ENCODE data around the gene ZSWIM4.

DNA sequence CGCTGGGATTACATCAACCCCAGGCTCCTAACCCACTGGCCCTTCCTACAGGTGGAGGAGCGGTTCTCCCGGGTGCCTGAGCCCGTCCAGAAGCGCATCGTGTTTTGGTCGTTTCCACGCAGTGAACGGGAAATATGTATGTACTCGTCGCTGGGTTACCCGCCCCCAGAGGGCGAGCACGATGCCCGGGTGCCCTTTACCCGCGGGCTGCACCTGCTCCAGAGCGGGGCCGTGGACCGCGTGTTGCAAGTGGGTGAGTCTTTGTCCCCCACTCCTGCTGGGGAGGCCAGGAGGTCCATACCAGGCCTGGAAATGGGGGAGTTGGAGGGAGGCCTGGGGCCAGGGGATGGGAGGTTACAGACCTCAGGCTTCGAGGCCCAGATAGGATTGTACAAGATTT, 4.4 kb downstream of the ZSWIM4 start:
- no peak for TF ChIP-seq POLR2A (IDR thresholded peaks at IDR 0.05)
- TF ChIP-seq, protein P1, sequence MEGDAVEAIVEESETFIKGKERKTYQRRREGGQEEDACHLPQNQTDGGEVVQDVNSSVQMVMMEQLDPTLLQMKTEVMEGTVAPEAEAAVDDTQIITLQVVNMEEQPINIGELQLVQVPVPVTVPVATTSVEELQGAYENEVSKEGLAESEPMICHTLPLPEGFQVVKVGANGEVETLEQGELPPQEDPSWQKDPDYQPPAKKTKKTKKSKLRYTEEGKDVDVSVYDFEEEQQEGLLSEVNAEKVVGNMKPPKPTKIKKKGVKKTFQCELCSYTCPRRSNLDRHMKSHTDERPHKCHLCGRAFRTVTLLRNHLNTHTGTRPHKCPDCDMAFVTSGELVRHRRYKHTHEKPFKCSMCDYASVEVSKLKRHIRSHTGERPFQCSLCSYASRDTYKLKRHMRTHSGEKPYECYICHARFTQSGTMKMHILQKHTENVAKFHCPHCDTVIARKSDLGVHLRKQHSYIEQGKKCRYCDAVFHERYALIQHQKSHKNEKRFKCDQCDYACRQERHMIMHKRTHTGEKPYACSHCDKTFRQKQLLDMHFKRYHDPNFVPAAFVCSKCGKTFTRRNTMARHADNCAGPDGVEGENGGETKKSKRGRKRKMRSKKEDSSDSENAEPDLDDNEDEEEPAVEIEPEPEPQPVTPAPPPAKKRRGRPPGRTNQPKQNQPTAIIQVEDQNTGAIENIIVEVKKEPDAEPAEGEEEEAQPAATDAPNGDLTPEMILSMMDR (IDR thresholded peaks at IDR 0.05): no peak
